Subcutaneous adipose tissue (tissue), 4 donors: ENCODE data around the gene DCBLD2. TPM values are rescaled to one million over a fixed set of nuclear protein-coding genes. Genes with fewer than 3 reads are reported as not detected.

Experiments
- CTCF ChIP-seq: fragments of 450-650 bp; IDR thresholded peaks from one replicate; pipeline ENCODE4 v1.5.1; 2016; ENCODE audit warnings: low read depth, mild to moderate bottlenecking, control low read depth, antibody characterized with exemption, moderate library complexity
- total RNA-seq, 4 donors: library from RNA; depleted of rRNA; stranded (reverse); fragments of >200 nt; gene quantifications; one replicate each; pipeline ENCODE4 v1.1.0, GENCODE V29; 2016

Gene DCBLD2
- total RNA-seq, 4 donors from 2014 or later: 29.2 to 48.4 (median 31.2) TPM

- TF ChIP-seq CTCF: no peak
These were observed 93.9 kb downstream of the DCBLD2 start for GRCh38 chr3:98807561-98807960.

GRCh38 chr3:98807011-98807410 is 94.5 kb downstream of the DCBLD2 start:
- no peak for TF ChIP-seq CTCF

- no peak for TF ChIP-seq CTCF
These were observed 95.0 kb downstream of the DCBLD2 start for GRCh38 chr3:98806521-98806920.

- TF ChIP-seq CTCF: no peak
These were observed 95.9 kb downstream of the DCBLD2 start for GRCh38 chr3:98805571-98805970.

GRCh38 chr3:98801043-98801747 is 100.3 kb downstream of the DCBLD2 start:
- no peak for TF ChIP-seq CTCF

GRCh38 chr3:98800401-98800800 is 101.1 kb downstream of the DCBLD2 start:
- TF ChIP-seq CTCF: no peak

- TF ChIP-seq CTCF: no peak
These were observed 102.0 kb downstream of the DCBLD2 start for GRCh38 chr3:98799479-98799878.
